ENCODE results near the gene PSMC3IP. TPM values are rescaled to one million over a fixed set of nuclear protein-coding genes. Genes with fewer than 3 reads are reported as not detected.

PSMC3IP gene
- total RNA-seq, 1 experiment from 2014 or later, result 37.4 TPM

DNA sequence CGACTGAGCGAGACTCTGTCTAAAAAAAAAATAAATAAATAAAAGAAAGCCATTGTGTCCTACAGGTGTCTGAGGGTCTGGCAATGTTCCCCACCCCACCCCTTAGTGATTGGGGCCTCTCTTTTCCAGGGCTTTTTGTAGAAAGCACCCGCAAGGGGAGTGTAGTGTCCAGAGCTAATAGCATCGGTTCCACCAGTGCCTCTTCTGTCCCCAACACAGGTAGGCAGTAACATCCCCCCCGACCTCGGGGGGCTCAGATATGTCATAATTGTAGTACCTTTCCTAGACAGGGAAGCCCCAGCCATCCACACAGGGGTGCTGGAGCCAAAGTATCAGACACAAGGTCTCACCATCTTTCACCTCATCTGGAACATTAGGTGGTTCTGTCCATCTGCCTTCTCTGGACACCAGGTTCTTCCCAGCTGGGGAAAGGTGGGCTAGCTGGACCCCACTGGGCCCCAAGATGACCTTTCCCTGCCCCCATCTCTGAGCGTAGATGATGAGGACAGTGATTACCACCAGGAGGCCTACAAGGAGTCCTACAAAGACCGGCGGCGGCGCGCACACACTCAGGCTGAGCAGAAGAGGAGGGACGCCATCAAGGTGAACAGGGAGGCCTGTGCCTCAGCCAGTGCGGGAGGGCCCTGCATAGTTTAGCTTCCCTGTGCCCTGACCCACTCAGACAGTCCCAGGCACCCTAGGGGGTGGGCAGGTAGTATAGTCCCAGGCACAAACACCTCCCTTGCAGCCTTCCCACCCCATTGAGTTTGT lies 9.0 kb downstream of the PSMC3IP start:
- no peak overlapping the region for H3T11ph ChIP-seq (ENCODE audit: low read length)
- H3K9me3 ChIP-seq (ENCODE audit: control insufficient read depth, low read depth, low read length), result no peaks in the 10 kb centered on the region
- H3K27ac ChIP-seq (ENCODE audit: insufficient read length, low read depth, low read length), result no peak overlapping the region
- no peak overlapping the region for H4K8ac ChIP-seq (replicated peaks; ENCODE audit: insufficient read length, low read depth, low read length)
- no peak overlapping the region for H3K18ac ChIP-seq (ENCODE audit: insufficient read length, low read depth, low read length)
- no peak overlapping the region for H3K4ac ChIP-seq (ENCODE audit: low read depth, low read length)
- no peak overlapping the region for H2BK20ac ChIP-seq (ENCODE audit: low read depth, low read length, poor library complexity, severe bottlenecking)
- H2BK12ac ChIP-seq (ENCODE audit: insufficient read length, low read depth, low read length), result no peak overlapping the region
- peak overlapping the region; percentile 96 to 97; a peak in 3 of 5 replicates for H3K4me3 Mint-ChIP-seq
- no peak overlapping the region for H2BK120ac ChIP-seq (ENCODE audit: low read depth, low read length, poor library complexity, severe bottlenecking)
- H3K4me2 ChIP-seq (ENCODE audit: insufficient read depth, insufficient read length, low read length), result no peak overlapping the region
- peaks cover 9 to 13% of the 10 kb centered on the region in 2 experiments for H3K4me1 Mint-ChIP-seq
- peak overlapping the region in 2 of 3 experiments; percentile 18 to 93; a peak in 2 of 7 replicates for H3K27ac Mint-ChIP-seq
- H2AK5ac ChIP-seq (ENCODE audit: insufficient read length, low read length), result no peak overlapping the region
- H3K36me3 Mint-ChIP-seq (ENCODE audit: insufficient read depth in 1 of 3, low read depth in 3 of 3), result peaks cover 32 to 80% (median 73%) of the 10 kb centered on the region in 3 experiments
- no peaks in the 10 kb centered on the region for H3K9me3 Mint-ChIP-seq
- no peak overlapping the region for H2AFZ ChIP-seq (ENCODE audit: low read length)
- H3K4me1 ChIP-seq (ENCODE audit: insufficient read depth, low read length), result peaks cover 2% of the 10 kb centered on the region; the same call in 1 of the 2 replicates
- no peak overlapping the region for H3K14ac ChIP-seq (ENCODE audit: insufficient read depth, low read length)
- H3K9ac ChIP-seq (ENCODE audit: extremely low read depth, insufficient read length, low read length), result no peak overlapping the region
- no peak overlapping the region for H3K23ac ChIP-seq (ENCODE audit: insufficient read length, low read depth, low read length)
- H4K20me1 ChIP-seq (ENCODE audit: control insufficient read depth, insufficient read depth, insufficient read length), result no peaks in the 10 kb centered on the region
- H2BK5ac ChIP-seq (ENCODE audit: insufficient read length, low read length), result no peak overlapping the region
- TF ChIP-seq, protein P1, sequence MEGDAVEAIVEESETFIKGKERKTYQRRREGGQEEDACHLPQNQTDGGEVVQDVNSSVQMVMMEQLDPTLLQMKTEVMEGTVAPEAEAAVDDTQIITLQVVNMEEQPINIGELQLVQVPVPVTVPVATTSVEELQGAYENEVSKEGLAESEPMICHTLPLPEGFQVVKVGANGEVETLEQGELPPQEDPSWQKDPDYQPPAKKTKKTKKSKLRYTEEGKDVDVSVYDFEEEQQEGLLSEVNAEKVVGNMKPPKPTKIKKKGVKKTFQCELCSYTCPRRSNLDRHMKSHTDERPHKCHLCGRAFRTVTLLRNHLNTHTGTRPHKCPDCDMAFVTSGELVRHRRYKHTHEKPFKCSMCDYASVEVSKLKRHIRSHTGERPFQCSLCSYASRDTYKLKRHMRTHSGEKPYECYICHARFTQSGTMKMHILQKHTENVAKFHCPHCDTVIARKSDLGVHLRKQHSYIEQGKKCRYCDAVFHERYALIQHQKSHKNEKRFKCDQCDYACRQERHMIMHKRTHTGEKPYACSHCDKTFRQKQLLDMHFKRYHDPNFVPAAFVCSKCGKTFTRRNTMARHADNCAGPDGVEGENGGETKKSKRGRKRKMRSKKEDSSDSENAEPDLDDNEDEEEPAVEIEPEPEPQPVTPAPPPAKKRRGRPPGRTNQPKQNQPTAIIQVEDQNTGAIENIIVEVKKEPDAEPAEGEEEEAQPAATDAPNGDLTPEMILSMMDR (conservative IDR thresholded peaks at IDR 0.05), result no peak
- WGBS (ENCODE audit: extremely low coverage, insufficient read length, low lambda C conversion rate), result no CpG with 5 or more reads among the region's 14 CpGs
- no peaks in the 10 kb centered on the region for H3K27me3 ChIP-seq (ENCODE audit: insufficient read depth, low read length)
- H3K56ac ChIP-seq (ENCODE audit: insufficient read length, low read depth, low read length), result no peak overlapping the region
- H3K79me1 ChIP-seq (ENCODE audit: insufficient read depth, low read depth, low read length, poor library complexity, severe bottlenecking), result no peaks in the 10 kb centered on the region
- peaks cover 2% of the 10 kb centered on the region; the same call in 1 of the 2 replicates for H3K27me3 Mint-ChIP-seq (ENCODE audit: low read depth)
- H4K91ac ChIP-seq (ENCODE audit: insufficient read length, low read depth, low read length), result no peak overlapping the region
- H2BK15ac ChIP-seq (ENCODE audit: low read depth, low read length), result no peak overlapping the region
- DNase-seq, result no peak
- no peak overlapping the region for H4K5ac ChIP-seq (ENCODE audit: insufficient read length, low read depth, low read length)
- H3K23me2 ChIP-seq (ENCODE audit: insufficient read length, low read depth, low read length, poor library complexity, severe bottlenecking), result peaks cover 6% of the 10 kb centered on the region
- H3K79me2 ChIP-seq (ENCODE audit: insufficient read depth, low read length), result peaks cover 2% of the 10 kb centered on the region; the same call in 1 of the 2 replicates
